Astrocyte (in vitro differentiated cells and primary cell): ENCODE data around the gene PINLYP. TPM values are rescaled to one million over a fixed set of nuclear protein-coding genes. Genes with fewer than 3 reads are reported as not detected.

Experiments
- DNase-seq: peaks from one replicate; pipeline ENCODE4 v3.0.0-alpha.2; 2010; ENCODE audit warnings: low read depth
- FAIRE-seq: peaks from 2 replicates; lab custom pipeline; 2011; peaks lifted over from hg19 to GRCh38; lab: Jason Lieb, UNC
- H2AFZ ChIP-seq: 2 replicates; pipeline ENCODE4 v1.6.0; 2012; ENCODE audit warnings: low read depth, low read length, inconsistent platforms
- H3K27ac ChIP-seq: 2 replicates; pipeline ENCODE4 v1.5.1; 2011; ENCODE audit warnings: low read depth, low read length, inconsistent platforms
- H3K27me3 ChIP-seq: 2 replicates; pipeline ENCODE4 v1.6.0; 2011; ENCODE audit warnings: low read length, inconsistent platforms; ENCODE audit not compliant: insufficient read depth
- H3K36me3 ChIP-seq: 2 replicates; pipeline ENCODE4 v1.5.1; 2011; ENCODE audit warnings: low read length, inconsistent platforms; ENCODE audit not compliant: insufficient read depth
- H3K4me1 ChIP-seq: 2 replicates; pipeline ENCODE4 v1.5.1; 2011; ENCODE audit warnings: low read length, inconsistent platforms; ENCODE audit not compliant: insufficient read depth
- H3K4me2 ChIP-seq: 2 replicates; pipeline ENCODE4 v1.6.0; 2012; ENCODE audit warnings: low read length, inconsistent platforms
- H3K4me3 ChIP-seq: 2 replicates; pipeline ENCODE4 v1.5.1; 2011; ENCODE audit warnings: low read depth, mild to moderate bottlenecking, low read length, inconsistent platforms; ENCODE audit not compliant: insufficient read depth
- H3K79me2 ChIP-seq: 2 replicates; pipeline ENCODE4 v1.6.0; 2012; ENCODE audit warnings: mild to moderate bottlenecking, low read length, inconsistent platforms; ENCODE audit not compliant: insufficient read depth
- H3K9ac ChIP-seq: 2 replicates; pipeline ENCODE4 v1.6.0; 2012; ENCODE audit warnings: mild to moderate bottlenecking, low read length, inconsistent platforms
- H3K9me3 ChIP-seq: 2 replicates; pipeline ENCODE4 v1.5.1; 2012; ENCODE audit warnings: low read depth, mild to moderate bottlenecking, low read length, inconsistent platforms; ENCODE audit not compliant: insufficient read depth
- H4K20me1 ChIP-seq: 2 replicates; pipeline ENCODE4 v1.6.0; 2012; ENCODE audit warnings: low read length, inconsistent platforms; ENCODE audit not compliant: insufficient read depth
- H3K27ac Mint-ChIP-seq: one replicate; pipeline ENCODE4 v1.8.0; 2021; ENCODE audit warnings: mild to moderate bottlenecking, mixed read lengths; ENCODE audit not compliant: unreplicated experiment
- H3K27me3 Mint-ChIP-seq: one replicate; pipeline ENCODE4 v1.8.0; 2021; ENCODE audit warnings: low read depth, mixed read lengths; ENCODE audit not compliant: unreplicated experiment
- H3K36me3 Mint-ChIP-seq: one replicate; pipeline ENCODE4 v1.8.0; 2021; ENCODE audit warnings: low read depth, mixed read lengths; ENCODE audit not compliant: unreplicated experiment
- H3K4me1 Mint-ChIP-seq: one replicate; pipeline ENCODE4 v1.8.0; 2021; ENCODE audit warnings: low read depth, mixed read lengths; ENCODE audit not compliant: unreplicated experiment
- H3K4me3 Mint-ChIP-seq: one replicate; pipeline ENCODE4 v1.8.0; 2021; ENCODE audit warnings: mild to moderate bottlenecking, moderate library complexity, mixed read lengths; ENCODE audit not compliant: unreplicated experiment
- H3K9me3 Mint-ChIP-seq: one replicate; pipeline ENCODE4 v1.8.0; 2021; ENCODE audit warnings: mild to moderate bottlenecking, mixed read lengths; ENCODE audit not compliant: unreplicated experiment
- CTCF ChIP-seq: IDR thresholded peaks from 2 replicates; pipeline ENCODE4 v1.5.1; 2011; ENCODE audit warnings: low read depth, mild to moderate bottlenecking, inconsistent platforms, low read length, moderate library complexity; ENCODE audit not compliant: insufficient read depth
- EZH2 ChIP-seq: IDR thresholded peaks from 2 replicates; pipeline ENCODE4 v1.6.1; 2012; ENCODE audit warnings: mild to moderate bottlenecking, low read length, inconsistent platforms; ENCODE audit not compliant: insufficient read depth
- total RNA-seq: library from RNA; stranded (reverse); gene quantifications from 2 replicates; pipeline ENCODE4 v1.2.1, GENCODE V29; 2021

The PINLYP gene
- total RNA-seq, 1 donor from 2014 or later: 0.30 TPM

- Mint-ChIP-seq H3K4me3 (no peak overlapping the region), H3K4me1 (peaks cover 4% of the 10 kb centered on the region), H3K27ac (no peak overlapping the region), H3K9me3 (peaks cover 8% of the 10 kb centered on the region), H3K27me3 (no peaks in the 10 kb centered on the region), H3K36me3 (peaks cover 29% of the 10 kb centered on the region)
- FAIRE-seq (no peak), DNase-seq (no peak)
- H3K9me3 ChIP-seq: no peaks in the 10 kb centered on the region
- no peak overlapping the region for H2AFZ ChIP-seq
- H4K20me1 ChIP-seq: peaks cover 38% of the 10 kb centered on the region
- H3K4me1 ChIP-seq: peaks cover 16% of the 10 kb centered on the region
- no peak overlapping the region for H3K27ac ChIP-seq
- H3K36me3 ChIP-seq: peaks cover 6% of the 10 kb centered on the region
- H3K9ac ChIP-seq: no peak overlapping the region
- TF ChIP-seq EZH2: no peak
- no peak for TF ChIP-seq CTCF
- H3K27me3 ChIP-seq: no peaks in the 10 kb centered on the region
- H3K4me2 ChIP-seq: no peak overlapping the region
- H3K79me2 ChIP-seq: peaks cover 81% of the 10 kb centered on the region
- H3K4me3 ChIP-seq: no peak overlapping the region
Observed at GRCh38 chr19:43616306-43616705, 40.7 kb downstream of the PINLYP start.

- H3K79me2 ChIP-seq: peaks cover 75% of the 10 kb centered on the region
Observed at GRCh38 chr19:43616954-43617353, 41.4 kb downstream of the PINLYP start.

More at GRCh38 chr19:43616954-43617353, 41.4 kb downstream of the PINLYP start:
- Mint-ChIP-seq H3K36me3 (peaks cover 23% of the 10 kb centered on the region), H3K4me3 (no peak overlapping the region), H3K9me3 (peaks cover 6% of the 10 kb centered on the region), H3K27me3 (no peaks in the 10 kb centered on the region), H3K4me1 (peaks cover 4% of the 10 kb centered on the region), H3K27ac (peak overlapping the region; percentile 41)
- Histone ChIP-seq H3K36me3 (peaks cover 4% of the 10 kb centered on the region), H3K9ac (no peak overlapping the region), H3K4me2 (no peak overlapping the region), H3K9me3 (no peaks in the 10 kb centered on the region), H3K4me3 (no peak overlapping the region), H3K27me3 (no peaks in the 10 kb centered on the region), H3K4me1 (peaks cover 16% of the 10 kb centered on the region), H2AFZ (no peak overlapping the region), H4K20me1 (peaks cover 33% of the 10 kb centered on the region), H3K27ac (no peak overlapping the region)
- TF ChIP-seq EZH2: no peak
- no peak for TF ChIP-seq CTCF
- no peak for FAIRE-seq
- DNase-seq: no peak
